IPS DF 6.9 (cell line): ENCODE results near the gene GJB4.
A peak's percentile ranks its signal among the peaks of the same experiment; 100 is the strongest.

Source experiments
- DNase-seq: peaks from one replicate; pipeline ENCODE4 v3.0.0-alpha.2; 2013; ENCODE audit warnings: low read depth, low spot score
- H3K27ac ChIP-seq: one replicate; pipeline ENCODE4 v1.5.1; 2013; ENCODE audit warnings: low read length, control low read depth
- H3K27me3 ChIP-seq: 2 replicates; pipeline ENCODE4 v1.6.1; 2013; ENCODE audit warnings: mild to moderate bottlenecking, low read length; ENCODE audit not compliant: control insufficient read depth, insufficient read depth
- H3K36me3 ChIP-seq: 2 replicates; pipeline ENCODE4 v1.6.1; 2013; ENCODE audit warnings: low read length; ENCODE audit not compliant: control insufficient read depth, insufficient read depth
- H3K4me1 ChIP-seq: 2 replicates; pipeline ENCODE4 v1.6.1; 2013; ENCODE audit warnings: low read length; ENCODE audit not compliant: control insufficient read depth, insufficient read depth
- H3K4me3 ChIP-seq: 2 replicates; pipeline ENCODE4 v1.5.1; 2013; ENCODE audit warnings: mild to moderate bottlenecking, low read length
- H3K9me3 ChIP-seq: 2 replicates; pipeline ENCODE4 v1.6.1; 2013; ENCODE audit warnings: low read length, inconsistent platforms; ENCODE audit not compliant: control insufficient read depth, insufficient read depth
- WGBS: extraction: QIAGEN DNeasy Blood & Tissue Kit; methylation state at CpG from one replicate; pipeline ENCODE4 v1.1.7; 2013; ENCODE audit warnings: mixed read lengths, missing lambda C conversion rate; ENCODE audit not compliant: insufficient read length, insufficient coverage; 5-methylcytosine and 5-hydroxymethylcytosine counted together

Gene GJB4

DNA sequence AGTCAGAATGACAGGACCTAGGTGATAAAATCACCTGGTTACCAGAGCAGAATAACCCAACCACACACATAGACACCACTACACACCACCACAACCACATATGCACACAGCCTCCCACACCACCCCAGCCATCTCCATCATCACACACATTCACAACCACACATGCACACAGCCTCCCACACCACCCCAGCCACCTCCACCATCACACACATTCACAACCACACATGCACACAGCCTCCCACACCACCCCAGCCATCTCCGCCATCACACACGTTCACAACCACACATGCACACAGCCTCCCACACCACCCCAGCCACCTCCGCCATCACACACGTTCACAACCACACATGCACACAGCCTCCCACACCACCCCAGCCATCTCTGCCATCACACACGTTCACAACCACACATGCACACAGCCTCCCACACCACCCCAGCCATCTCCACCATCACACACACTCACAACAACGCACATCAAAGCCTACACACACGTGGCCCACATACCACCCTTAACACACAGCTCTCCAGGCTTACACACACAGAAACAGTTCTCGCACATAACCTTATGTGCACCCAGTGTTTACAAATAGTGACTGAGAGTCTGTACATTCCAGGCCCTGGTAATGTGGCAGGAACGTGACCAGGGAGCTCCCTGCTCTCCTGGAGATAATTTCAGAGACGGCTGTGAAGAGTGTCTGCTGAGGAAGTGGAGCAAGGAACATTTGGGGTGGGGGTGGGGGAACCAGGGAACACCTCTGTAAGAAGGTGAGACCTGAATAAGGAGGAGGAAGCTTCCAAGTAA lies 18.2 kb downstream of the GJB4 start:
- Histone ChIP-seq H3K4me1 (no peaks in the 10 kb centered on the region), H3K36me3 (no peaks in the 10 kb centered on the region), H3K4me3 (no peak overlapping the region), H3K27ac (no peak overlapping the region), H3K9me3 (no peaks in the 10 kb centered on the region), H3K27me3 (no peaks in the 10 kb centered on the region; the same call in 1 of the 2 replicates)
- 100% methylated on average over 2 of the region's 10 CpGs for WGBS
- no peak for DNase-seq

DNA sequence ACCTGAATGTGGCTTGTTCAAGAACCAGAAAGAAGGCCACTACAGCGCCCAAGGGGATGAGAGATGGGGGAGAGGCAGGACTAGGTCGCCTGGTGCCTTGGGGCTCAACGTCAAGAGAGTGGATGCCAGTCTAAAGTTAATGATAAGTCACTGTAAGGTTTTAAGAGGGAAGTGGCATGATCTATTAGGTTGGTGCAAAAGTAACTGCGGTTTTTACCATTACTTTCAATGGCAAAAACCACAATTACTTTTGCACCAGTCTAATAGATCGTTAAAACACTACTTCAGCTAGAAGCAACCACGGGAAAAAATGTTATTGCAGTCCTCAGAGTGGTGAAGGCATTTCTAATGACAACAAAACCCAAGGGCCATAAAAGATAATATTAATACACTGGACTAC lies 18.8 kb downstream of the GJB4 start:
- Histone ChIP-seq H3K36me3 (no peaks in the 10 kb centered on the region), H3K4me3 (no peak overlapping the region), H3K4me1 (no peaks in the 10 kb centered on the region), H3K9me3 (no peaks in the 10 kb centered on the region), H3K27ac (no peak overlapping the region), H3K27me3 (no peaks in the 10 kb centered on the region; the same call in 1 of the 2 replicates)
- WGBS: no CpG with 5 or more reads among the region's 6 CpGs
- no peak for DNase-seq

DNA sequence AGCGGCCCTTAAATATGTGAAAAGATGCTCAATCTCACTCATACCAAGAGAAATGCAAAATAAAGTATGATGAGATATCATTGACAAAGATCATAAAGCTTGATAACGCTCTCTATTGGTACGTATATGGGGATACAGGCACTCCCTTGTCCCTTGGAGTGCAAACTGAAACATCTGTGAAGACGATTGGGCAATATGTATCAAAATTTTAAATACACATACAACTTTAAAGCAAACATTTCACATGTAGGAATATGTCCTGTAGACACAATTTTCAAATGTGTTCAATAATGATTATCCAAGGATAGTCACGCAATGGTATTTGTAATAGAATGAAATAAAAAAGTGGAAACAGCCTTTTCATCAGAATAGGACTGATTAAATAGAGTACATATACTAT lies 19.5 kb downstream of the GJB4 start:
- Histone ChIP-seq H3K4me1 (no peaks in the 10 kb centered on the region), H3K36me3 (no peaks in the 10 kb centered on the region), H3K9me3 (no peaks in the 10 kb centered on the region), H3K27me3 (no peaks in the 10 kb centered on the region; the same call in 1 of the 2 replicates), H3K4me3 (no peak overlapping the region), H3K27ac (no peak overlapping the region)
- DNase-seq: no peak
- WGBS: no CpG with 5 or more reads among the region's 5 CpGs

DNA sequence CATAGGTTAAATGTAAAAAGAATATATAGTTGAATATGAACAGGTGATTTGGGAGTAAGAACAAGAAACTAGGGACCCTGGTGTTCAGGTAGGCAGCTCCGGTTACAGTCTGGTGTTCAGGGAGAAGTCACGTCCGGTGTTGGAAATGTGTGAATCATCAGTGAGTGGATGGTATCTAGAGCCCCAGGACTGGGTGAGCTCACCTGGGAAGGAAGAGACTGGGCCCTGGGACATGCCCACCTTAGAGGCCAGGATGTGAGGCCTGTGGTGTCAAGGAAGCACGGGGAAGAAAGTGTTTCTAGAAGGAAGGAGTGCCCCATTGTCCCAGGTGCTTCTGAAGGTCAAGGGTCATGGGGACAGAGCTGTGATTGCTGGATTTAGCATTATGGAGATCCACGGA lies 20.0 kb downstream of the GJB4 start:
- no CpG with 5 or more reads among the region's 5 CpGs for WGBS
- Histone ChIP-seq H3K4me3 (no peak overlapping the region), H3K4me1 (no peaks in the 10 kb centered on the region), H3K9me3 (no peaks in the 10 kb centered on the region), H3K27ac (no peak overlapping the region), H3K27me3 (no peaks in the 10 kb centered on the region; the same call in 1 of the 2 replicates), H3K36me3 (no peaks in the 10 kb centered on the region)
- no peak for DNase-seq

DNA sequence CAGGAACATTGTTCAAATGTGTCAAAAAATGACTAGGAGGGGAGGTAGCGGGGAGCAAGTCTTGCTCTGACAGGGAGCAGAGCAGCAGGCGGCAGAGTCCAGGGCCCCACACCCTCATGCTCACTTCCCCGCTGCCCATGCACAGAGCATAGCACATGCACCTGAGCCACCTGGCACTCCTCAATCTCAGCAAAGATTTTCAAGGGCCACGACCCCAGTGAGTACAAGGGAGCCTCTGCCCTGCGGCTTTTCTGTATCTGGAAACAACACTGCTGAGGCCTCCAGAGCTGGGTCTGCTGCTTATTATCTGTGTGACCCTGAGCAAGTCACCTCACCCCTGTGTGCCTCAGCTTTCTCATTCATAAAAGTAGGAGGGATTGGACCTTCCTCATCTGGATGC lies 20.4 kb downstream of the GJB4 start:
- Histone ChIP-seq H3K27me3 (no peaks in the 10 kb centered on the region; the same call in 1 of the 2 replicates), H3K4me3 (no peak overlapping the region), H3K36me3 (no peaks in the 10 kb centered on the region), H3K4me1 (no peaks in the 10 kb centered on the region), H3K9me3 (no peaks in the 10 kb centered on the region), H3K27ac (no peak overlapping the region)
- no CpG with 5 or more reads among the region's 5 CpGs for WGBS
- DNase-seq: no peak

DNA sequence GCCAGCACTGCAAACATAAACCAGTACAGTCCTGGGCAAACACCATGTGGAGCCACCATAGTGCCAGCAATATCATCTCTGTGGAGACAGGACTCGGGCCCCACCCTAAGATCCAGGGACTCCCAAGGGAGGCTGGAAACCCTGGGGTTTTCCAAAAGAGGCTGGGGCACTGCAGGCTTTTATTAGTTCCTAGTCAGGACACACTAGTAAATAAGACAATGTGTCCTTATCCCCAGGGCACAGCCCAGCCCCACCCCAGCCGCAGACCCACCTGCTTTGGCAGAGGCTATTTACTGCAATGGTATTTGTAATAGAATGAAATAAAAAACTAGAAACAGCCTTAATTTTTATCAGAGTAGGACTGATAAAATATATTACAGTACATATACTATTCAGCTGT lies 21.0 kb downstream of the GJB4 start:
- DNase-seq: no peak
- Histone ChIP-seq H3K27ac (no peak overlapping the region), H3K36me3 (no peaks in the 10 kb centered on the region), H3K4me3 (no peak overlapping the region), H3K4me1 (no peaks in the 10 kb centered on the region), H3K27me3 (no peaks in the 10 kb centered on the region; the same call in 1 of the 2 replicates), H3K9me3 (no peaks in the 10 kb centered on the region)
- no CpG with 5 or more reads among the region's 2 CpGs for WGBS

DNA sequence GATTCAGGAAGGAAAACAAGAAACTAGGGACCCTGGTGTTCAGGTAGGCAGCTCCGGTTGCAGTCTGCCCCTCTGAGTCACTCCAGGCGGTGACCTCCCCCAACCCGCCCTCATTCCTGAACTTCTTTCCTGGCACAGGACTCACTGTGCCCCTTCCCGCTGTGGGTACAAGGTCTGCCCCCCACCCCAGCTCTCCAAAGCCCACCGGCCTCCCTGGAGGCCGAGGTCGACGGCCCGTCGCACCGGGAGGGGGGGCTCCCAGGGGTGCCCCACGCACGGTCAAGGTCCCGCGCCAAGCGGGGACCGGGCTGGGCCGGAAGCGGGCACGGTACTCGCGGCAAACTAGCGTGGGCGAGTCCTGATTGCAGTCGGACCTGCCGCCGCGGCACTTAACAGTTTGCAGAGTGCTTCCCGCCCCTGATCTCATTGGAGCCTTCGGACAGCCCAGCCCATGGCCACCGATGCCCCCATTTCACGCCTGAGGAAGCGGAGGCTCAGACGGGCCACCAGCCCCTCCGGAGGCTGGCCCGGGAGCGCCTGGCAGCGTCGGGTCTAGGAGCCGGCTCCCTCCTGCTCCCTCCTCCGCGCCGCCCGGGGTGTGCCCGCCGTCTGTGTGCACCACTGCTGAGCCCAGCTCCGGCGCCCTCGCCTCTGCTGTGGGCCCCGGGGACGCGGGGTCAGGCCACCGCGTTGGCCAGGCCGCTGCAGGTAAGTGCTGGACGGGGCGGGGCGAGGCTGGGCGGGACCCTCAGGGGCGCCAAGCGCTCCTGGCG lies 21.7 kb downstream of the GJB4 start, which contains the start of gene GJB3:
Gene GJB3 (plus strand): TSS at position 144 of the 773 bp plus-strand sequence. CDS start 3,549 bp downstream, outside the sequence.
- Histone ChIP-seq H3K27me3 (no peaks in the 10 kb centered on the region; the same call in 1 of the 2 replicates), H3K27ac (no peak within 1 kb of the TSS), H3K4me1 (no peaks in the 10 kb centered on the region), H3K4me3 (peak within 1 kb of the TSS; percentile 57; the same call in 1 of the 2 replicates), H3K9me3 (no peaks in the 10 kb centered on the region), H3K36me3 (no peaks in the 10 kb centered on the region)
- no peak for DNase-seq
- WGBS: no CpG with 5 or more reads among the region's 62 CpGs

DNA sequence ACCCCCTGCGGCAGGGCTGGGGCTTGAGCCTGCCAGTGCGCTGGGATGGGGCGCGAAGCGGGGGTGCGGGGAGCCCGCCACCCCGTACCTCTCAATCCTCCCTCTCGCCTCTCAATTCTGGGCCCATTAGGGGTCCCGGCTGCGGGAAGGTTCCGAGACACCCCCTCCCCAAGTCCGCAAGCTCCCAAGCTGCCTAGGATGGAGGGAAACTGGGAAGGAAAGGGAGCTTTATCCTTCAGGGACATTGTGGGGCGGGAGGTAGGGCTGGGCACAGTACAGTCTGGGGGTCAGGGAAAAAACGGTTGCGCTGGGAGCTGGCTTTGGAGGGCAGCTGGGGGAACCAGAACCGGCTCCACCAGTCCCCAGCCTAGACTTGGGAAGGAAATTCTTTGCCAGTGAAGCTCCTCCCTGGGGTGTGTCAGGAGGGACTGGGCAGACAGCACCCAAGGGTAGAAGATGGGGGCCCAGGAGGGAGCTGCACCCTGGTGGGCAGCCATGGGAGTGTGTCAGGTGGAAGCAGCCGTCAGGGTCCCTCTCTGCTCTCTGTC lies 22.4 kb downstream of the GJB4 start:
- no peak overlapping the region for H3K27ac ChIP-seq
- H3K27me3 ChIP-seq: no peaks in the 10 kb centered on the region; the same call in 1 of the 2 replicates
- H3K4me1 ChIP-seq: no peaks in the 10 kb centered on the region
- no peak for DNase-seq
- H3K4me3 ChIP-seq: peak overlapping the region; percentile 57; the same call in 1 of the 2 replicates
- no peaks in the 10 kb centered on the region for H3K9me3 ChIP-seq
- H3K36me3 ChIP-seq: no peaks in the 10 kb centered on the region
- WGBS: no CpG with 5 or more reads among the region's 18 CpGs

DNA sequence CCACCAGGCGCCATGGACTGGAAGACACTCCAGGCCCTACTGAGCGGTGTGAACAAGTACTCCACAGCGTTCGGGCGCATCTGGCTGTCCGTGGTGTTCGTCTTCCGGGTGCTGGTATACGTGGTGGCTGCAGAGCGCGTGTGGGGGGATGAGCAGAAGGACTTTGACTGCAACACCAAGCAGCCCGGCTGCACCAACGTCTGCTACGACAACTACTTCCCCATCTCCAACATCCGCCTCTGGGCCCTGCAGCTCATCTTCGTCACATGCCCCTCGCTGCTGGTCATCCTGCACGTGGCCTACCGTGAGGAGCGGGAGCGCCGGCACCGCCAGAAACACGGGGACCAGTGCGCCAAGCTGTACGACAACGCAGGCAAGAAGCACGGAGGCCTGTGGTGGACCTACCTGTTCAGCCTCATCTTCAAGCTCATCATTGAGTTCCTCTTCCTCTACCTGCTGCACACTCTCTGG lies 25.2 kb downstream of the GJB4 start:
- no peak for DNase-seq
- Histone ChIP-seq H3K4me1 (no peaks in the 10 kb centered on the region), H3K27ac (no peak overlapping the region), H3K9me3 (no peaks in the 10 kb centered on the region), H3K27me3 (no peaks in the 10 kb centered on the region; the same call in 1 of the 2 replicates), H3K4me3 (no peak overlapping the region), H3K36me3 (no peaks in the 10 kb centered on the region)
- WGBS: no CpG with 5 or more reads among the region's 28 CpGs

DNA sequence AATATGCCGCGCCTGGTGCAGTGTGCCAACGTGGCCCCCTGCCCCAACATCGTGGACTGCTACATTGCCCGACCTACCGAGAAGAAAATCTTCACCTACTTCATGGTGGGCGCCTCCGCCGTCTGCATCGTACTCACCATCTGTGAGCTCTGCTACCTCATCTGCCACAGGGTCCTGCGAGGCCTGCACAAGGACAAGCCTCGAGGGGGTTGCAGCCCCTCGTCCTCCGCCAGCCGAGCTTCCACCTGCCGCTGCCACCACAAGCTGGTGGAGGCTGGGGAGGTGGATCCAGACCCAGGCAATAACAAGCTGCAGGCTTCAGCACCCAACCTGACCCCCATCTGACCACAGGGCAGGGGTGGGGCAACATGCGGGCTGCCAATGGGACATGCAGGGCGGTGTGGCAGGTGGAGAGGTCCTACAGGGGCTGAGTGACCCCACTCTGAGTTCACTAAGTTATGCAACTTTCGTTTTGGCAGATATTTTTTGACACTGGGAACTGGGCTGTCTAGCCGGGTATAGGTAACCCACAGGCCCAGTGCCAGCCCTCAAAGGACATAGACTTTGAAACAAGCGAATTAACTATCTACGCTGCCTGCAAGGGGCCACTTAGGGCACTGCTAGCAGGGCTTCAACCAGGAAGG lies 25.8 kb downstream of the GJB4 start:
- DNase-seq: no peak
- Histone ChIP-seq H3K9me3 (no peaks in the 10 kb centered on the region), H3K4me1 (no peaks in the 10 kb centered on the region), H3K27me3 (no peaks in the 10 kb centered on the region; the same call in 1 of the 2 replicates), H3K36me3 (no peaks in the 10 kb centered on the region), H3K4me3 (no peak overlapping the region), H3K27ac (no peak overlapping the region)
- WGBS: no CpG with 5 or more reads among the region's 22 CpGs
